Tibial artery (tissue), 4 donors: ENCODE results near the gene LILRB3.
"Not testable (repeated sequence)": the region's sequence is repeated elsewhere in the genome, so short reads cannot be mapped to it uniquely, and the experiment has no call there.

Source experiments
- DNase-seq, 2 donors: peaks; one replicate each; pipeline ENCODE4 v3.0.0-alpha.2; 2019
- H3K27ac ChIP-seq, 2 donors: fragments of 200-600 bp; sonication (generic) in 1 of 2; 1 replicate in 1 of 2; 2 replicates in 1 of 2; pipeline ENCODE4 v1.5.1; 2018 to 2019; ENCODE audit warnings: mild to moderate bottlenecking in 1 of 2
- H3K27me3 ChIP-seq, 2 donors: fragments of 200-600 bp; sonication (generic) in 1 of 2; one replicate each; pipeline versions ENCODE4 v1.5.1 to v1.6.0; 2016 to 2019
- H3K36me3 ChIP-seq, 3 donors: fragments of 200-600 bp; sonication (generic) in 2 of 3; one replicate each; pipeline ENCODE4 v1.5.1; 2016 to 2019; ENCODE audit warnings: mild to moderate bottlenecking in 2 of 3
- H3K4me1 ChIP-seq, 4 donors: fragments of 200-600 bp; sonication (generic) in 2 of 4; 1 replicate in 3 of 4; 2 replicates in 1 of 4; pipeline ENCODE4 v1.5.1; 2016 to 2019
- H3K4me3 ChIP-seq, 2 donors: fragments of 200-600 bp; sonication (generic) in 1 of 2; 1 replicate in 1 of 2; 2 replicates in 1 of 2; pipeline ENCODE4 v1.5.1; 2018 to 2019; ENCODE audit warnings: mild to moderate bottlenecking in 2 of 2
- H3K9me3 ChIP-seq, 3 donors: fragments of 200-600 bp; sonication (generic) in 1 of 3; one replicate each; pipeline ENCODE4 v1.5.1; 2016 to 2019
- CTCF ChIP-seq, 2 experiments: fragments of 200-600 bp in 1 of 2; fragments of 450-650 bp in 1 of 2; IDR thresholded peaks; one replicate each; pipeline ENCODE4 v1.5.1; 2017 to 2019; ENCODE audit warnings: antibody characterized with exemption in 2 of 2, mild to moderate bottlenecking in 1 of 2, moderate library complexity in 1 of 2
- intact Hi-C: fragments of 100-400 bp; cut with DNase I; formaldehyde crosslinking; loops from one replicate; pipeline ENCODE4 v1.15.0; 2023; ENCODE audit warnings: low total_unique reads

Gene LILRB3

GRCh38 chr19:54231077-54231931 lies 8.5 kb upstream of the LILRB3 start:
- Histone ChIP-seq H3K4me3 (no peak overlapping the region), H3K27ac (no peak overlapping the region), H3K4me1 (no peaks in the 10 kb centered on the region), H3K9me3 (no peaks in the 10 kb centered on the region), H3K36me3 (no peaks in the 10 kb centered on the region), H3K27me3 (peaks cover 0 to 22% of the 10 kb centered on the region in 2 donors)
- TF ChIP-seq CTCF (IDR thresholded peaks at IDR 0.05): peak; percentile 80 to 84
- intact Hi-C loops: loop anchor here (5.0 kb wide), 1 partner anchor 64 kb away; no protein-coding TSS in a partner anchor
- DNase-seq: peak; percentile 78 to 86

GRCh38 chr19:54230031-54230430 lies 7.2 kb upstream of the LILRB3 start:
- no peaks in the 10 kb centered on the region for H3K4me1 ChIP-seq
- H3K27ac ChIP-seq: no peak overlapping the region
- peaks cover 0 to 22% of the 10 kb centered on the region in 2 donors for H3K27me3 ChIP-seq
- H3K36me3 ChIP-seq: no peaks in the 10 kb centered on the region
- H3K9me3 ChIP-seq: no peaks in the 10 kb centered on the region
- no peak for DNase-seq
- intact Hi-C loops: loop anchor here (5.0 kb wide), 1 partner anchor 63 kb away; no protein-coding TSS in a partner anchor
- TF ChIP-seq CTCF (IDR thresholded peaks at IDR 0.05): no peak
- H3K4me3 ChIP-seq: no peak overlapping the region

- TF ChIP-seq CTCF (IDR thresholded peaks at IDR 0.05): no peak
- no peaks in the 10 kb centered on the region for H3K4me1 ChIP-seq
- DNase-seq: no peak
- no peaks in the 10 kb centered on the region for H3K9me3 ChIP-seq
- intact Hi-C loops: no loop called here
- no peak overlapping the region for H3K4me3 ChIP-seq
- peaks cover 0 to 18% of the 10 kb centered on the region in 2 donors for H3K27me3 ChIP-seq
- no peak overlapping the region for H3K27ac ChIP-seq
- no peaks in the 10 kb centered on the region for H3K36me3 ChIP-seq
Measured at GRCh38 chr19:54229146-54229545, 6.3 kb upstream of the LILRB3 start.

GRCh38 chr19:54224619-54225018 lies 1.8 kb upstream of the LILRB3 start:
- DNase-seq, H3K4me3 ChIP-seq, intact Hi-C loops, H3K27ac ChIP-seq, H3K9me3 ChIP-seq, H3K36me3 ChIP-seq, H3K4me1 ChIP-seq: not testable (repeated sequence)
- H3K27me3 ChIP-seq: peaks cover 0 to 28% of the 10 kb centered on the region in 2 donors

- peaks cover 0 to 34% of the 10 kb centered on the region in 2 donors for H3K27me3 ChIP-seq
- intact Hi-C loops: not testable (repeated sequence)
Measured at GRCh38 chr19:54223937-54224281, 1.1 kb upstream of the LILRB3 start.

GRCh38 chr19:54223277-54223936 lies 600 bp upstream of the LILRB3 start:
- H3K9me3 ChIP-seq, intact Hi-C loops: not testable (repeated sequence)

More at GRCh38 chr19:54223937-54224281, 1.1 kb upstream of the LILRB3 start:
- not testable (repeated sequence) for H3K4me3 ChIP-seq, H3K4me1 ChIP-seq, H3K27ac ChIP-seq, H3K9me3 ChIP-seq, DNase-seq, H3K36me3 ChIP-seq

GRCh38 chr19:54221947-54222346 lies 860 bp downstream of the LILRB3 start:
- H3K9me3 ChIP-seq, H3K4me1 ChIP-seq, intact Hi-C loops, DNase-seq, H3K27ac ChIP-seq, H3K4me3 ChIP-seq: not testable (repeated sequence)
- H3K36me3 ChIP-seq: peaks cover 0 to 12% (median 0%) of the 10 kb centered on the region in 3 donors
- H3K27me3 ChIP-seq: peaks cover 0 to 34% of the 10 kb centered on the region in 2 donors

More at GRCh38 chr19:54223277-54223936, 600 bp upstream of the LILRB3 start:
- peaks cover 0 to 34% of the 10 kb centered on the region in 2 donors for H3K27me3 ChIP-seq
- H3K27ac ChIP-seq, H3K4me1 ChIP-seq, DNase-seq, H3K36me3 ChIP-seq, H3K4me3 ChIP-seq: not testable (repeated sequence)

- Histone ChIP-seq H3K36me3 (peaks cover 0 to 12% (median 0%) of the 10 kb centered on the region in 3 donors), H3K27me3 (peaks cover 0 to 34% of the 10 kb centered on the region in 2 donors)
- intact Hi-C loops, H3K9me3 ChIP-seq, H3K27ac ChIP-seq, DNase-seq, H3K4me1 ChIP-seq, H3K4me3 ChIP-seq: not testable (repeated sequence)
Measured at GRCh38 chr19:54219702-54220101, 3.1 kb downstream of the LILRB3 start.
